Keratinocyte (primary cell): ENCODE results near the gene SENP7. TPM values are rescaled to one million over a fixed set of nuclear protein-coding genes. Genes with fewer than 3 reads are reported as not detected.

Experiments used
- DNase-seq: peaks from one replicate; pipeline ENCODE4 v3.0.0-alpha.2; 2011; ENCODE audit warnings: low read depth, missing footprints, low spot score
- FAIRE-seq: peaks from 2 replicates; lab custom pipeline; 2011; peaks lifted over from hg19 to GRCh38; lab: Jason Lieb, UNC
- H2AFZ ChIP-seq: 2 replicates; pipeline ENCODE4 v1.6.0; 2012; ENCODE audit warnings: low read length, control low read depth, inconsistent platforms; ENCODE audit not compliant: control insufficient read depth
- H3K27ac ChIP-seq: 2 replicates; pipeline ENCODE4 v1.5.1; 2011; ENCODE audit warnings: low read length; ENCODE audit not compliant: control insufficient read depth, insufficient read depth
- H3K27me3 ChIP-seq: 3 replicates; pipeline ENCODE4 v1.6.0; 2011; ENCODE audit warnings: low read length; ENCODE audit not compliant: control insufficient read depth, insufficient read depth; ENCODE audit errors: extremely low read depth
- H3K36me3 ChIP-seq, 2 experiments: 2 replicates in 1 of 2; 3 replicates in 1 of 2; pipeline ENCODE4 v1.5.1; 2011; ENCODE audit warnings: low read length in 2 of 2, mild to moderate bottlenecking in 1 of 2; ENCODE audit not compliant: control insufficient read depth in 2 of 2, insufficient read depth in 2 of 2; ENCODE audit errors: extremely low read depth in 1 of 2
- H3K4me1 ChIP-seq: 3 replicates; pipeline ENCODE4 v1.5.1; 2011; ENCODE audit warnings: low read length; ENCODE audit not compliant: control insufficient read depth, insufficient read depth; ENCODE audit errors: extremely low read depth
- H3K4me2 ChIP-seq: 3 replicates; pipeline ENCODE4 v1.6.0; 2011; ENCODE audit warnings: low read depth, low read length; ENCODE audit not compliant: control insufficient read depth, insufficient read depth; ENCODE audit errors: extremely low read depth
- H3K4me3 ChIP-seq, 3 experiments: fragments of 200-600 bp in 1 of 3; sonication (generic) in 1 of 3; 2 replicates in 2 of 3; 3 replicates in 1 of 3; pipeline ENCODE4 v1.5.1; 2011 to 2016; ENCODE audit warnings: low read length in 3 of 3, mild to moderate bottlenecking in 3 of 3, control low read depth in 2 of 3, inconsistent platforms in 1 of 3, low read depth in 1 of 3, mixed read lengths in 1 of 3, mixed run types in 1 of 3, moderate library complexity in 1 of 3; ENCODE audit not compliant: control insufficient read depth in 2 of 3, insufficient read depth in 2 of 3; ENCODE audit errors: extremely low read depth in 1 of 3
- H3K79me2 ChIP-seq: 2 replicates; pipeline ENCODE4 v1.6.0; 2012; ENCODE audit warnings: low read length; ENCODE audit not compliant: control insufficient read depth, insufficient read depth
- H3K9ac ChIP-seq: 3 replicates; pipeline ENCODE4 v1.6.0; 2011; ENCODE audit warnings: low read length; ENCODE audit not compliant: control insufficient read depth, insufficient read depth; ENCODE audit errors: extremely low read depth
- H3K9me1 ChIP-seq: 3 replicates; pipeline ENCODE4 v1.6.0; 2011; ENCODE audit warnings: low read length; ENCODE audit not compliant: control insufficient read depth, insufficient read depth; ENCODE audit errors: extremely low read depth
- H3K9me3 ChIP-seq: 2 replicates; pipeline ENCODE4 v1.5.1; 2012; ENCODE audit warnings: low read depth, low read length; ENCODE audit not compliant: control insufficient read depth
- H4K20me1 ChIP-seq: 3 replicates; pipeline ENCODE4 v1.6.0; 2011; ENCODE audit warnings: low read length; ENCODE audit not compliant: control insufficient read depth, insufficient read depth; ENCODE audit errors: extremely low read depth
- CTCF ChIP-seq, 3 experiments: IDR thresholded peaks in 1 of 3; conservative IDR thresholded peaks in 1 of 3; optimal IDR thresholded peaks in 1 of 3; 2 replicates in 2 of 3; 3 replicates in 1 of 3; pipeline versions ENCODE3 to v1.5.1; 2011; ENCODE audit warnings: low read length in 3 of 3, mild to moderate bottlenecking in 3 of 3, moderate library complexity in 2 of 3, control low read depth in 1 of 3, inconsistent platforms in 1 of 3; ENCODE audit not compliant: insufficient read depth in 2 of 3; ENCODE audit errors: extremely low read depth in 1 of 3
- EZH2 ChIP-seq: IDR thresholded peaks from one replicate; pipeline ENCODE4 v1.6.1; 2012; ENCODE audit warnings: inconsistent platforms, mild to moderate bottlenecking, low read length, moderate library complexity
- dilution Hi-C: fragments of 300-500 bp; cut with MboI; formaldehyde crosslinking; loops from one replicate; pipeline ENCODE4 v1.7.0; 2020; ENCODE audit warnings: low sequenced_read_pairs; ENCODE audit not compliant: extremely low pct_ligation_motif_present
- polyA plus RNA-seq, 5 experiments: library from polyadenylated mRNA; depleted of rRNA in 3 of 5; stranded (reverse) in 3 of 5; stranded (forward) in 1 of 5; unstranded in 1 of 5; fragments of >200 nt; gene quantifications; 1 replicate in 1 of 5; 2 replicates in 3 of 5; 3 replicates in 1 of 5; pipeline versions ENCODE4 v1.2.1 to v1.2.3, GENCODE V29; 2011 to 2012; ENCODE audit warnings: missing spikeins in 2 of 5, low read depth in 1 of 5, low replicate concordance in 1 of 5

SENP7 gene
- polyA plus RNA-seq, 1 donor (not counting 4 experiments of a cell fraction or from before 2014, with no cell fraction given) = 7.4 TPM

- H3K4me3 ChIP-seq = no peak overlapping the region
- no peak overlapping the region for H2AFZ ChIP-seq
- H3K9me1 ChIP-seq = no peaks in the 10 kb centered on the region
- H4K20me1 ChIP-seq = no peaks in the 10 kb centered on the region
- dilution Hi-C loops = no loop called here
- no peak overlapping the region for H3K4me2 ChIP-seq
- no peaks in the 10 kb centered on the region for H3K4me1 ChIP-seq
- TF ChIP-seq CTCF (optimal IDR thresholded peaks at IDR 0.05 in 1 of 3, IDR thresholded peaks at IDR 0.05 in 1 of 3, conservative IDR thresholded peaks at IDR 0.05 in 1 of 3; ENCODE audit: extremely low read depth in 1 of 3, insufficient read depth in 2 of 3, low read length in 3 of 3) (no peak), EZH2 (no peak)
- no peaks in the 10 kb centered on the region for H3K79me2 ChIP-seq
- no peaks in the 10 kb centered on the region for H3K27me3 ChIP-seq
- no peak overlapping the region for H3K27ac ChIP-seq
- DNase-seq (no peak), FAIRE-seq (no peak)
- H3K9ac ChIP-seq = no peak overlapping the region
- no peaks in the 10 kb centered on the region for H3K9me3 ChIP-seq
- no peaks in the 10 kb centered on the region for H3K36me3 ChIP-seq
Measured at GRCh38 chr3:101414121-101414520, 98.9 kb downstream of the SENP7 start.

- dilution Hi-C loops = no loop called here
- H3K9ac ChIP-seq = no peak overlapping the region
- H3K36me3 ChIP-seq = no peaks in the 10 kb centered on the region
- no peaks in the 10 kb centered on the region for H3K27me3 ChIP-seq
- TF ChIP-seq CTCF (optimal IDR thresholded peaks at IDR 0.05 in 1 of 3, IDR thresholded peaks at IDR 0.05 in 1 of 3, conservative IDR thresholded peaks at IDR 0.05 in 1 of 3; ENCODE audit: extremely low read depth in 1 of 3, insufficient read depth in 2 of 3, low read length in 3 of 3) (no peak), EZH2 (no peak)
- no peak overlapping the region for H3K4me2 ChIP-seq
- H3K79me2 ChIP-seq = no peaks in the 10 kb centered on the region
- no peak overlapping the region for H3K27ac ChIP-seq
- no peak overlapping the region for H3K4me3 ChIP-seq
- no peaks in the 10 kb centered on the region for H4K20me1 ChIP-seq
- no peaks in the 10 kb centered on the region for H3K4me1 ChIP-seq
- no peaks in the 10 kb centered on the region for H3K9me3 ChIP-seq
- no peak overlapping the region for H2AFZ ChIP-seq
- no peaks in the 10 kb centered on the region for H3K9me1 ChIP-seq
- DNase-seq = no peak
- FAIRE-seq = no peak
Measured at GRCh38 chr3:101413656-101414055, 99.4 kb downstream of the SENP7 start.
